Adrenal gland (tissue), 12 donors: ENCODE data around the gene ANXA8. TPM values are rescaled to one million over a fixed set of nuclear protein-coding genes. Genes with fewer than 3 reads are reported as not detected.

Experiments used
- DNase-seq, 7 donors: peaks; one replicate each; pipeline ENCODE4 v3.0.0-alpha.2; 2019 to 2020
- H3K27ac ChIP-seq, 5 donors: fragments of 200-600 bp; sonication (generic) in 4 of 5; 1 replicate in 3 of 5; 2 replicates in 2 of 5; pipeline versions ENCODE4 v1.5.1 to v1.8.0; 2016 to 2020; ENCODE audit warnings: mild to moderate bottlenecking in 1 of 5
- H3K27me3 ChIP-seq: fragments of 200-600 bp; 2 replicates; pipeline ENCODE4 v1.8.0; 2021
- H3K36me3 ChIP-seq, 2 donors: fragments of 200-600 bp; replicated peaks in 1 of 2; 1 replicate in 1 of 2; 2 replicates in 1 of 2; pipeline versions ENCODE4 v1.5.1 to v1.8.0; 2018 to 2022
- H3K4me1 ChIP-seq, 2 donors: fragments of 200-600 bp; replicated peaks in 1 of 2; 1 replicate in 1 of 2; 2 replicates in 1 of 2; pipeline versions ENCODE4 v1.5.1 to v1.8.0; 2018 to 2021
- H3K4me3 ChIP-seq, 4 donors: fragments of 200-600 bp; sonication (generic) in 3 of 4; one replicate each; pipeline ENCODE4 v1.5.1; 2016 to 2018
- H3K9me3 ChIP-seq, 3 donors: fragments of 200-600 bp; sonication (generic) in 1 of 3; replicated peaks in 1 of 3; 1 replicate in 2 of 3; 2 replicates in 1 of 3; pipeline versions ENCODE4 v1.5.1 to v1.8.0; 2016 to 2021
- CTCF ChIP-seq, 6 experiments: fragments of 450-650 bp in 4 of 6; fragments of 200-600 bp in 2 of 6; sonication (generic) in 1 of 6; IDR thresholded peaks; 1 replicate in 5 of 6; 2 replicates in 1 of 6; pipeline versions ENCODE4 v1.5.1 to v1.8.0; 2016 to 2021; ENCODE audit warnings: antibody characterized with exemption in 6 of 6, mild to moderate bottlenecking in 2 of 6, moderate library complexity in 1 of 6
- POLR2A ChIP-seq, 2 donors: fragments of 450-650 bp; IDR thresholded peaks; one replicate each; pipeline ENCODE4 v1.6.1; 2017; ENCODE audit warnings: antibody characterized with exemption in 2 of 2, mild to moderate bottlenecking in 2 of 2, moderate library complexity in 1 of 2
- WGBS, 4 donors: extraction: QIAGEN DNeasy Blood & Tissue Kit in 2 of 4; methylation state at CpG; one replicate each; pipeline versions ENCODE4 v1.1.5 to v1.1.7; 2013 to 2017; 5-methylcytosine and 5-hydroxymethylcytosine counted together
- intact Hi-C, 2 donors: fragments of 100-400 bp; cut with DNase I; formaldehyde crosslinking; loops; one replicate each; pipeline versions ENCODE4 v1.14.1 to v1.15.0; 2022 to 2023
- polyA plus RNA-seq, 3 donors: library from polyadenylated mRNA; stranded (reverse); fragments of 200-250 nt in 2 of 3; fragments of 350-450 nt in 1 of 3; fragmentation: Illumina TruSeq in 1 of 3; extraction: RNeasy Lipid Tissue Mini Kit (QIAGEN cat#74804) in 1 of 3; gene quantifications; one replicate each; pipeline ENCODE4 v1.2.3, GENCODE V29; 2013 to 2014
- total RNA-seq, 9 donors: library from RNA; depleted of rRNA in 4 of 9; stranded (reverse); fragments of >200 nt in 4 of 9; fragments of 120-200 nt in 1 of 9; fragmentation: NEBNext Ultra II Directional in 1 of 9; extraction: Animal tissue kit (Norgen Biotek cat#: 25700) in 1 of 9; gene quantifications; one replicate each; pipeline versions ENCODE4 v1.1.0 to v1.2.4, GENCODE V29; 2013 to 2023
- donor health status: healthy with polysubstance abuse.
- donor health status: Bipolar disorder and iron deficiency.
- donor health status: DM: yes; HTN: yes; CAD: no.
- donor health status: DM: no; HTN: no; CAD: no.
- donor health status: DM: no; HTN: no; CAD: no.
- donor health status: DM: yes; HTN: yes; CAD: no.

The ANXA8 gene
- total and polyA plus RNA-seq, 12 donors: 0.33 to 2.2 (median 0.81) TPM; not detected in 3

GRCh38 chr10:47423476-47423875 lies 60.4 kb downstream of the ANXA8 start:
- no peak overlapping the region for H3K4me3 ChIP-seq
- DNase-seq: no peak
- WGBS, 4 donors: 73 to 90% (median 85%) methylated on average over 4 of the region's 4 CpGs
- H3K36me3 ChIP-seq: no peaks in the 10 kb centered on the region
- H3K9me3 ChIP-seq: no peaks in the 10 kb centered on the region
- no peaks in the 10 kb centered on the region for H3K4me1 ChIP-seq
- H3K27ac ChIP-seq: no peak overlapping the region
- TF ChIP-seq CTCF (IDR thresholded peaks at IDR 0.05): no peak
- no peak for TF ChIP-seq POLR2A (IDR thresholded peaks at IDR 0.05)
- intact Hi-C loops: no loop called here
- H3K27me3 ChIP-seq: no peaks in the 10 kb centered on the region

GRCh38 chr10:47421057-47421952 lies 62.6 kb downstream of the ANXA8 start:
- 82 to 91% (median 87%) methylated on average over 6 to 7 of the region's 7 CpGs for WGBS, 4 donors
- no peaks in the 10 kb centered on the region for H3K27me3 ChIP-seq
- no peaks in the 10 kb centered on the region for H3K4me1 ChIP-seq
- H3K4me3 ChIP-seq: no peak overlapping the region
- no peak for TF ChIP-seq CTCF (IDR thresholded peaks at IDR 0.05)
- no peak for TF ChIP-seq POLR2A (IDR thresholded peaks at IDR 0.05)
- no peak for DNase-seq
- H3K27ac ChIP-seq: no peak overlapping the region
- intact Hi-C loops: no loop called here
- no peaks in the 10 kb centered on the region for H3K36me3 ChIP-seq
- H3K9me3 ChIP-seq: no peaks in the 10 kb centered on the region

GRCh38 chr10:47420305-47421056 lies 63.4 kb downstream of the ANXA8 start:
- DNase-seq: no peak
- 81 to 89% (median 83%) methylated on average over 11 to 14 of the region's 14 CpGs for WGBS, 4 donors
- no peaks in the 10 kb centered on the region for H3K36me3 ChIP-seq
- TF ChIP-seq POLR2A (IDR thresholded peaks at IDR 0.05) (no peak), CTCF (IDR thresholded peaks at IDR 0.05) (no peak)
- no peaks in the 10 kb centered on the region for H3K27me3 ChIP-seq
- H3K4me3 ChIP-seq: no peak overlapping the region
- H3K9me3 ChIP-seq: no peaks in the 10 kb centered on the region
- H3K27ac ChIP-seq: no peak overlapping the region
- intact Hi-C loops: no loop called here
- no peaks in the 10 kb centered on the region for H3K4me1 ChIP-seq

- Histone ChIP-seq H3K27ac (no peak overlapping the region), H3K4me3 (no peak overlapping the region), H3K9me3 (no peaks in the 10 kb centered on the region), H3K4me1 (no peaks in the 10 kb centered on the region), H3K27me3 (no peaks in the 10 kb centered on the region), H3K36me3 (no peaks in the 10 kb centered on the region)
- intact Hi-C loops: no loop called here
- 86 to 100% (median 92%) methylated on average over 1 to 2 of the region's 2 CpGs for WGBS, 4 donors
- TF ChIP-seq CTCF (IDR thresholded peaks at IDR 0.05) (no peak), POLR2A (IDR thresholded peaks at IDR 0.05) (no peak)
- no peak for DNase-seq
Observed at GRCh38 chr10:47419421-47419820, 64.5 kb downstream of the ANXA8 start.
